Astrocyte (in vitro differentiated cells and primary cell): ENCODE measurements around the gene LPCAT4.

Source experiments
- CTCF ChIP-seq: IDR thresholded peaks from 2 replicates; pipeline ENCODE4 v1.5.1; 2011; ENCODE audit warnings: low read depth, mild to moderate bottlenecking, inconsistent platforms, low read length, moderate library complexity; ENCODE audit not compliant: insufficient read depth
- EZH2 ChIP-seq: IDR thresholded peaks from 2 replicates; pipeline ENCODE4 v1.6.1; 2012; ENCODE audit warnings: mild to moderate bottlenecking, low read length, inconsistent platforms; ENCODE audit not compliant: insufficient read depth

- TF ChIP-seq CTCF (no peak), EZH2 (no peak)
Measured at GRCh38 chr15:34362047-34362773, 4.8 kb downstream of the LPCAT4 start.
